NCI-H526 treated with DMSO at 0.1 percent for 48 hours (cell line): ENCODE results near the gene TMEM170A.

Experiments
- DNase-seq: peaks from one replicate; lab custom pipeline; 2025; lab: John Stamatoyannopoulos, UW

The TMEM170A gene

GRCh38 chr16:75401691-75402090, 62.8 kb downstream of the TMEM170A start:
- no peak for DNase-seq

GRCh38 chr16:75398333-75398732, 66.2 kb downstream of the TMEM170A start:
- DNase-seq = no peak

GRCh38 chr16:75394941-75395340, 69.5 kb downstream of the TMEM170A start:
- DNase-seq = no peak
